H9 (cell line): ENCODE measurements around the gene PAX1. TPM values are rescaled to one million over a fixed set of nuclear protein-coding genes. Genes with fewer than 3 reads are reported as not detected.

Source experiments
- DNase-seq: peaks from one replicate; pipeline ENCODE4 v3.0.0-alpha.2; 2017
- H2AFZ ChIP-seq: one replicate; pipeline ENCODE4 v1.6.1; 2013; ENCODE audit warnings: mild to moderate bottlenecking, low read length, control low read depth, moderate library complexity
- H2AK5ac ChIP-seq: 2 replicates; pipeline ENCODE4 v1.6.1; 2013; ENCODE audit warnings: low read length, control low read depth, mixed read lengths; ENCODE audit not compliant: insufficient read length
- H2BK120ac ChIP-seq: one replicate; pipeline ENCODE4 v1.6.1; 2013; ENCODE audit warnings: low read depth, mild to moderate bottlenecking, low read length, control low read depth, inconsistent platforms; ENCODE audit not compliant: poor library complexity, severe bottlenecking
- H2BK12ac ChIP-seq: 2 replicates; pipeline ENCODE4 v1.6.1; 2013; ENCODE audit warnings: low read length, control low read depth, mixed read lengths, low read depth; ENCODE audit not compliant: insufficient read length
- H2BK15ac ChIP-seq: 2 replicates; pipeline ENCODE4 v1.6.1; 2013; ENCODE audit warnings: low read depth, low read length, control low read depth
- H2BK20ac ChIP-seq: one replicate; pipeline ENCODE4 v1.6.1; 2013; ENCODE audit warnings: low read depth, mild to moderate bottlenecking, low read length, control low read depth, inconsistent platforms; ENCODE audit not compliant: poor library complexity, severe bottlenecking
- H2BK5ac ChIP-seq: 2 replicates; pipeline ENCODE4 v1.6.1; 2013; ENCODE audit warnings: low read length, control low read depth, mixed read lengths; ENCODE audit not compliant: insufficient read length
- H3K14ac ChIP-seq: 2 replicates; pipeline ENCODE4 v1.6.1; 2013; ENCODE audit warnings: low read length, control low read depth; ENCODE audit not compliant: insufficient read depth
- H3K18ac ChIP-seq: 2 replicates; pipeline ENCODE4 v1.6.1; 2013; ENCODE audit warnings: low read depth, mild to moderate bottlenecking, mixed read lengths, low read length, control low read depth; ENCODE audit not compliant: insufficient read length
- H3K23ac ChIP-seq: 2 replicates; pipeline ENCODE4 v1.6.1; 2013; ENCODE audit warnings: low read length, control low read depth, mixed read lengths, low read depth; ENCODE audit not compliant: insufficient read length
- H3K23me2 ChIP-seq: 2 replicates; pipeline ENCODE4 v1.6.1; 2013; ENCODE audit warnings: low read depth, mild to moderate bottlenecking, mixed read lengths, low read length, control low read depth; ENCODE audit not compliant: insufficient read length, poor library complexity, severe bottlenecking
- H3K27ac ChIP-seq: 2 replicates; pipeline ENCODE4 v1.5.1; 2013; ENCODE audit warnings: low read length, control low read depth, mixed read lengths, low read depth; ENCODE audit not compliant: insufficient read length
- H3K27me3 ChIP-seq: 2 replicates; pipeline ENCODE4 v1.6.1; 2013; ENCODE audit warnings: low read length, control low read depth, inconsistent platforms; ENCODE audit not compliant: insufficient read depth
- H3K4ac ChIP-seq: 2 replicates; pipeline ENCODE4 v1.6.1; 2013; ENCODE audit warnings: low read depth, mild to moderate bottlenecking, control low read depth, inconsistent platforms, low read length, moderate library complexity
- H3K4me1 ChIP-seq: 2 replicates; pipeline ENCODE4 v1.6.1; 2013; ENCODE audit warnings: low read length, control low read depth, inconsistent platforms; ENCODE audit not compliant: insufficient read depth
- H3K4me2 ChIP-seq: 2 replicates; pipeline ENCODE4 v1.6.1; 2013; ENCODE audit warnings: low read length, control low read depth, mixed read lengths; ENCODE audit not compliant: insufficient read length, insufficient read depth
- H3K56ac ChIP-seq: 2 replicates; pipeline ENCODE4 v1.6.1; 2013; ENCODE audit warnings: low read depth, mild to moderate bottlenecking, mixed read lengths, low read length, control low read depth; ENCODE audit not compliant: insufficient read length
- H3K79me1 ChIP-seq: 2 replicates; pipeline ENCODE4 v1.6.1; 2013; ENCODE audit warnings: low read depth, mild to moderate bottlenecking, moderate library complexity, low read length, control low read depth, inconsistent platforms; ENCODE audit not compliant: insufficient read depth, poor library complexity, severe bottlenecking
- H3K79me2 ChIP-seq: 2 replicates; pipeline ENCODE4 v1.6.1; 2013; ENCODE audit warnings: low read length, control low read depth, inconsistent platforms; ENCODE audit not compliant: insufficient read depth
- H3K9ac ChIP-seq: 2 replicates; pipeline ENCODE4 v1.6.1; 2013; ENCODE audit warnings: low read length, control low read depth, mixed read lengths; ENCODE audit not compliant: insufficient read length; ENCODE audit errors: extremely low read depth
- H3K9me3 ChIP-seq: one replicate; pipeline ENCODE4 v1.6.1; 2013; ENCODE audit warnings: low read depth, low read length, inconsistent platforms; ENCODE audit not compliant: control insufficient read depth
- H3T11ph ChIP-seq: one replicate; pipeline ENCODE4 v1.6.1; 2013; ENCODE audit warnings: mild to moderate bottlenecking, low read length, control low read depth, inconsistent platforms
- H4K20me1 ChIP-seq: one replicate; pipeline ENCODE4 v1.6.1; 2013; ENCODE audit not compliant: control insufficient read depth, insufficient read length, insufficient read depth
- H4K5ac ChIP-seq: 2 replicates; pipeline ENCODE4 v1.6.1; 2013; ENCODE audit warnings: low read depth, mild to moderate bottlenecking, mixed read lengths, low read length, control low read depth; ENCODE audit not compliant: insufficient read length
- H4K8ac ChIP-seq: replicated peaks from 2 replicates; pipeline ENCODE4 v1.6.1; 2013; ENCODE audit warnings: low read length, control low read depth, mixed read lengths, low read depth; ENCODE audit not compliant: insufficient read length
- H4K91ac ChIP-seq: 2 replicates; pipeline ENCODE4 v1.6.1; 2013; ENCODE audit warnings: low read depth, mild to moderate bottlenecking, moderate library complexity, mixed read lengths, low read length, control low read depth; ENCODE audit not compliant: insufficient read length
- H3K27ac Mint-ChIP-seq, 3 experiments: 2 replicates in 2 of 3; 3 replicates in 1 of 3; pipeline ENCODE4 v1.8.0; 2020 to 2021; ENCODE audit warnings: mixed read lengths in 3 of 3, mild to moderate bottlenecking in 1 of 3, moderate library complexity in 1 of 3
- H3K27me3 Mint-ChIP-seq: 2 replicates; pipeline ENCODE4 v1.8.0; 2021; ENCODE audit warnings: low read depth, mild to moderate bottlenecking, moderate library complexity, mixed read lengths
- H3K36me3 Mint-ChIP-seq, 3 experiments: 2 replicates in 2 of 3; 3 replicates in 1 of 3; pipeline ENCODE4 v1.8.0; 2020 to 2021; ENCODE audit warnings: low read depth in 3 of 3, mixed read lengths in 3 of 3; ENCODE audit not compliant: insufficient read depth in 1 of 3
- H3K4me1 Mint-ChIP-seq, 2 experiments: 2 replicates each; pipeline ENCODE4 v1.8.0; 2020; ENCODE audit warnings: mixed read lengths in 2 of 2
- H3K4me3 Mint-ChIP-seq, 2 experiments: 2 replicates in 1 of 2; 3 replicates in 1 of 2; pipeline ENCODE4 v1.8.0; 2020 to 2021; ENCODE audit warnings: mild to moderate bottlenecking in 2 of 2, mixed read lengths in 2 of 2, moderate library complexity in 1 of 2
- H3K9me3 Mint-ChIP-seq, 2 experiments: 2 replicates in 1 of 2; 3 replicates in 1 of 2; pipeline ENCODE4 v1.8.0; 2020; ENCODE audit warnings: mild to moderate bottlenecking in 2 of 2, mixed read lengths in 2 of 2, moderate library complexity in 1 of 2
- WGBS: extraction: QIAGEN DNeasy Blood & Tissue Kit; methylation state at CpG from one replicate; pipeline ENCODE4 v1.1.7; 2013; ENCODE audit warnings: missing lambda C conversion rate, low lambda C conversion rate, mixed read lengths; ENCODE audit not compliant: insufficient read length; ENCODE audit errors: extremely low coverage; 5-methylcytosine and 5-hydroxymethylcytosine counted together
- total RNA-seq: library from RNA; stranded (reverse); gene quantifications from 2 replicates; pipeline ENCODE4 v1.2.1, GENCODE V29; 2021
- TF ChIP-seq, protein P1 (sequence below): fragments of 200-600 bp; sonication (generic); conservative IDR thresholded peaks from 3 replicates; pipeline ENCODE4 v1.8.0; 2021; ENCODE audit warnings: antibody characterized with exemption, mild to moderate bottlenecking

The PAX1 gene
- total RNA-seq, 1 experiment from 2014 or later = not detected

GRCh38 chr20:21703717-21704407, 1.6 kb upstream of the PAX1 start:
- H3T11ph ChIP-seq = no peak overlapping the region
- Mint-ChIP-seq H3K4me3 (peak overlapping the region in 1 of 2 experiments; percentile 76; a peak in 2 of 5 replicates), H3K27me3 (peaks cover 98% of the 10 kb centered on the region), H3K36me3 (no peaks in the 10 kb centered on the region), H3K4me1 (peaks cover 33 to 48% of the 10 kb centered on the region in 2 experiments), H3K27ac (no peak overlapping the region), H3K9me3 (peaks cover 0 to 13% of the 10 kb centered on the region in 2 experiments; a peak in 3 of 5 replicates)
- H3K27ac ChIP-seq = no peak overlapping the region
- no peak overlapping the region for H2AK5ac ChIP-seq
- no peak overlapping the region for H2BK12ac ChIP-seq
- H3K23ac ChIP-seq = no peak overlapping the region
- no peak overlapping the region for H3K18ac ChIP-seq
- H3K9me3 ChIP-seq = no peaks in the 10 kb centered on the region
- no peaks in the 10 kb centered on the region for H3K79me2 ChIP-seq
- peak overlapping the region; percentile 50 for H3K4me2 ChIP-seq
- H3K56ac ChIP-seq = no peak overlapping the region
- no CpG with 5 or more reads among the region's 22 CpGs for WGBS
- no peak overlapping the region for H4K5ac ChIP-seq
- DNase-seq = no peak
- no peak overlapping the region for H2BK5ac ChIP-seq
- no peak overlapping the region for H4K91ac ChIP-seq
- no peak overlapping the region for H2BK15ac ChIP-seq
- peaks cover 4% of the 10 kb centered on the region for H3K23me2 ChIP-seq
- H3K9ac ChIP-seq = no peak overlapping the region
- TF ChIP-seq, protein P1, sequence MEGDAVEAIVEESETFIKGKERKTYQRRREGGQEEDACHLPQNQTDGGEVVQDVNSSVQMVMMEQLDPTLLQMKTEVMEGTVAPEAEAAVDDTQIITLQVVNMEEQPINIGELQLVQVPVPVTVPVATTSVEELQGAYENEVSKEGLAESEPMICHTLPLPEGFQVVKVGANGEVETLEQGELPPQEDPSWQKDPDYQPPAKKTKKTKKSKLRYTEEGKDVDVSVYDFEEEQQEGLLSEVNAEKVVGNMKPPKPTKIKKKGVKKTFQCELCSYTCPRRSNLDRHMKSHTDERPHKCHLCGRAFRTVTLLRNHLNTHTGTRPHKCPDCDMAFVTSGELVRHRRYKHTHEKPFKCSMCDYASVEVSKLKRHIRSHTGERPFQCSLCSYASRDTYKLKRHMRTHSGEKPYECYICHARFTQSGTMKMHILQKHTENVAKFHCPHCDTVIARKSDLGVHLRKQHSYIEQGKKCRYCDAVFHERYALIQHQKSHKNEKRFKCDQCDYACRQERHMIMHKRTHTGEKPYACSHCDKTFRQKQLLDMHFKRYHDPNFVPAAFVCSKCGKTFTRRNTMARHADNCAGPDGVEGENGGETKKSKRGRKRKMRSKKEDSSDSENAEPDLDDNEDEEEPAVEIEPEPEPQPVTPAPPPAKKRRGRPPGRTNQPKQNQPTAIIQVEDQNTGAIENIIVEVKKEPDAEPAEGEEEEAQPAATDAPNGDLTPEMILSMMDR = no peak
- peaks cover 96% of the 10 kb centered on the region for H3K27me3 ChIP-seq
- no peak overlapping the region for H4K8ac ChIP-seq
- H2BK20ac ChIP-seq = no peak overlapping the region
- no peak overlapping the region for H2AFZ ChIP-seq
- H3K4me1 ChIP-seq = no peaks in the 10 kb centered on the region
- no peak overlapping the region for H2BK120ac ChIP-seq
- no peaks in the 10 kb centered on the region for H4K20me1 ChIP-seq
- H3K4ac ChIP-seq = no peak overlapping the region
- no peaks in the 10 kb centered on the region for H3K79me1 ChIP-seq
- H3K14ac ChIP-seq = no peak overlapping the region
